SK-N-SH (cell line): Measurements from ENCODE around the gene HEATR3. TPM values are rescaled to one million over a fixed set of nuclear protein-coding genes. Genes with fewer than 3 reads are reported as not detected.

ENCODE experiments used
- CTCF ChIA-PET: fragments of 300-600, 350-600 bp; formaldehyde crosslinking; extraction: SDS; loops from one replicate; lab custom pipeline; 2021; lab: Yijun Ruan, JAX
- POLR2A ChIA-PET: fragments of 350-600 bp; sonication (Branson Sonifier 250); formaldehyde crosslinking; extraction: SDS; loops from one replicate; lab custom pipeline; 2020; ENCODE audit warnings: antibody characterized with exemption, inconsistent platforms; lab: Yijun Ruan, JAX
- DNase-seq: peaks from one replicate; pipeline ENCODE4 v3.0.0; 2012
- H2AFZ ChIP-seq: fragments of 200-600 bp; sonication (generic); 2 replicates; pipeline ENCODE4 v1.8.1; 2016; ENCODE audit warnings: antibody characterized with exemption, mild to moderate bottlenecking, low read depth
- H3F3A ChIP-seq: fragments of 200-600 bp; sonication (generic); replicated peaks from 2 replicates; pipeline ENCODE3; 2016; ENCODE audit warnings: antibody characterized with exemption, mild to moderate bottlenecking; ENCODE audit not compliant: insufficient read depth
- H3K27ac ChIP-seq, 2 experiments: fragments of 200-500 bp in 1 of 2; fragments of 200-600 bp in 1 of 2; sonication (Bioruptor generic) in 1 of 2; sonication (generic), shearing (Covaris generic) in 1 of 2; 2 replicates each; pipeline versions ENCODE4 v1.5.1 to v1.6.1; 2014 to 2016; ENCODE audit warnings: low read depth in 2 of 2, inconsistent platforms in 1 of 2, low read length in 1 of 2, mild to moderate bottlenecking in 1 of 2, mixed read lengths in 1 of 2
- H3K27me3 ChIP-seq: fragments of 200-600 bp; sonication (generic), shearing (Covaris generic); 2 replicates; pipeline ENCODE4 v1.6.1; 2016; ENCODE audit warnings: mixed run types; ENCODE audit not compliant: insufficient read depth
- H3K36me3 ChIP-seq, 2 experiments: fragments of 200-500 bp in 1 of 2; fragments of 200-600 bp in 1 of 2; sonication (Bioruptor generic) in 1 of 2; sonication (generic) in 1 of 2; replicated peaks in 1 of 2; 2 replicates each; pipeline versions ENCODE3 to v1.5.1; 2014 to 2016; ENCODE audit warnings: low read length in 1 of 2, mild to moderate bottlenecking in 1 of 2; ENCODE audit not compliant: insufficient read depth in 2 of 2, control insufficient read depth in 1 of 2
- H3K4me1 ChIP-seq, 2 experiments: fragments of 200-500 bp in 1 of 2; fragments of 200-600 bp in 1 of 2; sonication (Bioruptor generic) in 1 of 2; sonication (generic), shearing (Covaris generic) in 1 of 2; 2 replicates each; pipeline versions ENCODE4 v1.5.1 to v1.6.1; 2014 to 2016; ENCODE audit warnings: low read depth in 1 of 2, low read length in 1 of 2, mixed run types in 1 of 2; ENCODE audit not compliant: insufficient read depth in 2 of 2, control insufficient read depth in 1 of 2
- H3K4me2 ChIP-seq: fragments of 200-600 bp; sonication (generic), shearing (Covaris generic); 2 replicates; pipeline ENCODE4 v1.6.1; 2017; ENCODE audit warnings: mixed run types
- H3K4me3 ChIP-seq, 2 experiments: fragments of 200-500 bp in 1 of 2; fragments of 200-600 bp in 1 of 2; sonication (Bioruptor generic) in 1 of 2; sonication (generic), shearing (Covaris generic) in 1 of 2; 2 replicates each; pipeline versions ENCODE4 v1.5.1 to v1.8.1; 2014 to 2016; ENCODE audit warnings: low read depth in 2 of 2, inconsistent platforms in 1 of 2, low read length in 1 of 2, mild to moderate bottlenecking in 1 of 2, mixed read lengths in 1 of 2, moderate library complexity in 1 of 2
- H3K79me2 ChIP-seq: fragments of 200-600 bp; sonication (generic); 2 replicates; pipeline ENCODE4 v1.8.1; 2017; ENCODE audit warnings: mild to moderate bottlenecking; ENCODE audit not compliant: insufficient read depth
- H3K9ac ChIP-seq: fragments of 200-600 bp; sonication (generic); 2 replicates; pipeline ENCODE4 v1.6.1; 2017; ENCODE audit warnings: mixed run types
- H3K9me2 ChIP-seq: fragments of 200-600 bp; sonication (generic); 2 replicates; pipeline ENCODE4 v1.6.1; 2017; ENCODE audit warnings: mixed run types
- H3K9me3 ChIP-seq: fragments of 200-600 bp; sonication (generic); 2 replicates; pipeline ENCODE4 v1.6.1; 2017; ENCODE audit warnings: mixed run types, mild to moderate bottlenecking, moderate library complexity
- H4K20me1 ChIP-seq: fragments of 200-600 bp; sonication (generic); 2 replicates; pipeline ENCODE4 v1.6.1; 2017; ENCODE audit warnings: mild to moderate bottlenecking, mixed run types; ENCODE audit not compliant: insufficient read depth
- ELF1 ChIP-seq: IDR thresholded peaks from 2 replicates; pipeline ENCODE4 v1.4.0; 2012
- FOXM1 ChIP-seq: IDR thresholded peaks from 2 replicates; pipeline ENCODE4 v1.4.0; 2012; ENCODE audit warnings: low read depth, mild to moderate bottlenecking
- GABPA ChIP-seq: IDR thresholded peaks from 2 replicates; pipeline ENCODE4 v1.4.0; 2012; ENCODE audit warnings: low read depth, mild to moderate bottlenecking
- JUND ChIP-seq: IDR thresholded peaks from 2 replicates; pipeline ENCODE4 v1.4.0; 2012
- MEF2A ChIP-seq: IDR thresholded peaks from 2 replicates; pipeline ENCODE4 v1.4.0; 2012; ENCODE audit warnings: low read depth, borderline replicate concordance
- MXI1 ChIP-seq: IDR thresholded peaks from 2 replicates; pipeline ENCODE4 v1.6.1; 2012; ENCODE audit warnings: mild to moderate bottlenecking, low read depth, low read length, improper control_type of control experiment
- NRF1 ChIP-seq: IDR thresholded peaks from 2 replicates; pipeline ENCODE4 v1.6.1; 2012; ENCODE audit warnings: low read depth, mild to moderate bottlenecking, low read length
- POLR2AphosphoS5 ChIP-seq: IDR thresholded peaks from 2 replicates; pipeline ENCODE4 v1.6.1; 2012; ENCODE audit warnings: low read depth, low read length
- RAD21 ChIP-seq: IDR thresholded peaks from 2 replicates; pipeline ENCODE4 v1.6.1; 2012; ENCODE audit warnings: mild to moderate bottlenecking, low read length
- REST ChIP-seq: IDR thresholded peaks from 2 replicates; pipeline ENCODE4 v1.6.1; 2012; ENCODE audit warnings: mild to moderate bottlenecking, low read depth, low read length, moderate library complexity
- RFX5 ChIP-seq: IDR thresholded peaks from 2 replicates; pipeline ENCODE4 v1.6.1; 2012; ENCODE audit warnings: mild to moderate bottlenecking, improper control_type of control experiment, low read length
- SMC3 ChIP-seq: IDR thresholded peaks from 2 replicates; pipeline ENCODE4 v1.6.1; 2012; ENCODE audit warnings: low read depth, low read length, improper control_type of control experiment
- TEAD4 ChIP-seq: IDR thresholded peaks from 2 replicates; pipeline ENCODE4 v1.4.0; 2012; ENCODE audit warnings: mild to moderate bottlenecking, borderline replicate concordance; ENCODE audit not compliant: insufficient read depth
- USF2 ChIP-seq: fragments of 150-350 bp; IDR thresholded peaks from 2 replicates; pipeline ENCODE4 v1.6.1; 2017; ENCODE audit warnings: antibody characterized with exemption, low read length, low read depth, borderline replicate concordance
- YY1 ChIP-seq: IDR thresholded peaks from 2 replicates; pipeline ENCODE4 v1.4.0; 2012; ENCODE audit warnings: low read depth, mild to moderate bottlenecking
- WGBS: methylation state at CpG from one replicate; pipeline ENCODE4 v1.1.6; 2017; ENCODE audit warnings: low lambda C conversion rate; 5-methylcytosine and 5-hydroxymethylcytosine counted together
- polyA plus RNA-seq, 3 experiments: library from polyadenylated mRNA; depleted of rRNA; stranded (reverse); fragments of >200 nt; gene quantifications; 2 replicates each; pipeline ENCODE4 v1.2.3, GENCODE V29; 2012

Gene HEATR3
- polyA plus RNA-seq, 1 of the 3 experiments (the other 2 are of a cell fraction), result 10.1 TPM

- Histone ChIP-seq H3K9me2 (no peaks in the 10 kb centered on the region), H3K36me3 (no peaks in the 10 kb centered on the region), H3K27ac (peak overlapping the region; percentile 29 to 38; a peak in 2 of 4 replicates), H3K4me3 (peak overlapping the region; percentile 71 to 75), H3K9me3 (no peaks in the 10 kb centered on the region), H3K4me2 (peak overlapping the region; percentile 95), H2AFZ (no peak overlapping the region), H3K27me3 (no peaks in the 10 kb centered on the region), H3K9ac (peak overlapping the region; percentile 78), H4K20me1 (peaks cover 49% of the 10 kb centered on the region), H3K79me2 (peaks cover 51% of the 10 kb centered on the region), H3K4me1 (peaks cover 8 to 10% of the 10 kb centered on the region in 2 experiments; a peak in 2 of 4 replicates), H3F3A (peaks cover 6% of the 10 kb centered on the region)
- ChIA-PET CTCF (no interaction called here), POLR2A (no interaction called here)
- DNase-seq, result peak; percentile 69
- TF ChIP-seq YY1, result no peak
- TF ChIP-seq GABPA, result no peak
- TF ChIP-seq NRF1, result no peak
- peak; percentile 36; the same call in 1 of the 2 replicates for TF ChIP-seq MXI1
- TF ChIP-seq RFX5, result no peak
- no peak for TF ChIP-seq MEF2A
- no peak for TF ChIP-seq REST
- WGBS, result 5% methylated on average over 11 of the region's 89 CpGs
These were observed 88.0 kb downstream of the HEATR3 start for GRCh38 chr16:50153596-50154419.

GRCh38 chr16:50154420-50154950, 88.7 kb downstream of the HEATR3 start:
- Histone ChIP-seq H3K9me3 (no peaks in the 10 kb centered on the region), H3K9me2 (no peaks in the 10 kb centered on the region), H3K4me3 (peak overlapping the region; percentile 71 to 75), H3K27ac (peak overlapping the region in 1 of 2 experiments; percentile 38; a peak in 1 of 4 replicates), H3F3A (peaks cover 6% of the 10 kb centered on the region), H3K79me2 (peaks cover 58% of the 10 kb centered on the region), H3K36me3 (no peaks in the 10 kb centered on the region), H3K27me3 (no peaks in the 10 kb centered on the region), H3K4me2 (peak overlapping the region; percentile 95), H3K4me1 (peaks cover 8 to 10% of the 10 kb centered on the region in 2 experiments; a peak in 2 of 4 replicates), H3K9ac (peak overlapping the region; percentile 78), H2AFZ (no peak overlapping the region), H4K20me1 (peaks cover 56% of the 10 kb centered on the region)
- ChIA-PET CTCF (interaction anchor here (1.0 to 1.4 kb wide), 2 partner anchors 129 to 197 kb away, joined by 3 to 5 read pairs; partner anchors contain the start of gene CNEP1R1), POLR2A (no interaction called here)
- DNase-seq, result peak; percentile 25
- TF ChIP-seq ELF1 (no peak), MXI1 (no peak), JUND (no peak), RAD21 (no peak), TEAD4 (no peak), SMC3 (no peak), NRF1 (no peak), POLR2AphosphoS5 (no peak), RFX5 (no peak), FOXM1 (no peak), USF2 (no peak)
- WGBS, result 43% methylated on average over 9 of the region's 10 CpGs
